WERI-Rb-1 (cell line): Measurements from ENCODE around the gene SCFD2.

ENCODE experiments used
- DNase-seq: peaks from one replicate; pipeline ENCODE4 v3.0.0-alpha.2; 2020
- H3K27ac ChIP-seq: fragments of 250-450 bp; sonication (Bioruptor Pico); 2 replicates; pipeline ENCODE4 v1.5.1; 2020; ENCODE audit warnings: mild to moderate bottlenecking, moderate library complexity
- H3K27me3 ChIP-seq: fragments of 250-450 bp; sonication (Bioruptor Pico); 2 replicates; pipeline ENCODE4 v1.5.1; 2021; ENCODE audit warnings: mild to moderate bottlenecking, low read depth, moderate library complexity; ENCODE audit not compliant: insufficient read depth, severe bottlenecking
- H3K36me3 ChIP-seq: fragments of 250-450 bp; sonication (Bioruptor Pico); 2 replicates; pipeline ENCODE4 v1.5.1; 2020; ENCODE audit warnings: mild to moderate bottlenecking, moderate library complexity
- H3K4me3 ChIP-seq: 2 replicates; pipeline ENCODE4 v1.5.1; 2011; ENCODE audit warnings: low read depth, mild to moderate bottlenecking, control low read depth, low read length
- H3K9me3 ChIP-seq: fragments of 250-450 bp; sonication (Bioruptor Pico); 2 replicates; pipeline ENCODE4 v1.5.1; 2021; ENCODE audit warnings: mild to moderate bottlenecking, moderate library complexity; ENCODE audit not compliant: severe bottlenecking
- CTCF ChIP-seq: IDR thresholded peaks from 2 replicates; pipeline ENCODE4 v1.5.1; 2011; ENCODE audit warnings: low read depth, mild to moderate bottlenecking, control low read depth, inconsistent platforms, low read length

SCFD2 gene

DNA sequence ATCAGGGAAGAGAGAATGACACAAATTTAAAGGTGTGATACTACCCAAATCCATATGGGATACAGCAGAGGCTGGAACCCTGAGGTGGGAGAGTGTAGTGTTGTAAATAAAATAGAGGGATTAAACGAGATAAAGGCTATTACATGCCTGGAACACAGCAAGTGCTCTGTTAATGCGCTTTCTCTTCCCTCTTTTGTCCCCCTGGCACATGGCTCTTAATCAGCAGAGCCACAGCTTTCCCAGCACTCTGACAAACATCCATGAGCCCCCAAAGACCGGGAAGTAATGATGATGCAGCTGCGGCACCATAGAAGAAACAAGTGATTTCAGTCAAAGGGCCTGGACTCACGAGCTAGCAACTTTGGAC, 417.8 kb downstream of the SCFD2 start:
- Histone ChIP-seq H3K36me3 (no peaks in the 10 kb centered on the region), H3K4me3 (no peak overlapping the region), H3K9me3 (no peaks in the 10 kb centered on the region), H3K27me3 (no peaks in the 10 kb centered on the region), H3K27ac (no peak overlapping the region)
- no peak for TF ChIP-seq CTCF
- peak; percentile 39 for DNase-seq

DNA sequence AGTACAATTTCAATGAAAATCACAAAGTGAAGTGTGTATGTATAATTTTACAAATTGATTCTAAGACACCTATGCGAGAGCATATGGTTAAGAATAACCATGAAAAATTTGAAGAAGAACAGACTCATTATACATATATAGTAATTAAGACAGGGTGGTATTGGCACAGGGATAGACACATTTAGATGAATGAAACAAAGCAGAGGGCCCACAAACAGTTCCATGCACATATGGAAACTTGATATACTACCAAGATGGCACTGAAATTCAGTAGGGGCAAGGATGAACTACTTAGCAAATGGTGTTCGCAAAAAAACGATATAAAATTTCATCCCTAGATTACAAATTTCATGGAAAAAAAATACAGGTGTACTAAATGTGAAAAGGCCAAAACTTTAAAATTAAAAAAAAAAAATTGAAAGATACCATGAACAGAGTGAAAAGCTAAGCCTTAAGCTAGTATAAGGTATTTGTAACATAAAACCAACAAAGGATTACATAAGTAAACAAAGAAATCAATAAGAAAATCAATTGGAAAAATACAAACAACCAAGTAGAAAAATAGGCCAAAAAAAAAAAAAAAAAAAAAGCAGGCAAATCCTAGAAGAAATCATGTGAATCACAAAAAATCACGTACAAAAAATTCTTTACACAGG, 418.3 kb downstream of the SCFD2 start:
- no peak overlapping the region for H3K27ac ChIP-seq
- H3K4me3 ChIP-seq, result no peak overlapping the region
- H3K9me3 ChIP-seq, result no peaks in the 10 kb centered on the region
- DNase-seq, result no peak
- no peak for TF ChIP-seq CTCF
- no peaks in the 10 kb centered on the region for H3K36me3 ChIP-seq
- no peaks in the 10 kb centered on the region for H3K27me3 ChIP-seq

DNA sequence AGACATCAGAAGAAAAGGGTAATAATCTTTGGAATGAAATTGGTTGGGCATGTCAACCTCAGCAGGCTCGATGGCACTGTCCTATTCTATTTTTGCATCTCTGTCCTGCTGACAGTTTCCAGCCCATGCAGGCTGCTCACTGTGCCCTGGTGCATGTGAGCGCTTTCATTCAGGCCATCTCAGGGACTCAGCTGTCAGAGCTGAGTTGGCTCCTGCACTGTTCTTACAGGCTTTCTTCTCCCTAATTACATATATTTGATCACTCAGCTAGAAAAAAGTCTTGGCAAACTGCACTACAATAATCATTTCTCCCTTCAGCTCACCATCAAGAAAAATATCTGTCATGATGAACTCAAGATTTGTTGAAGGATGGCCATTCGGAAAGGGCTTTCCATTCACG, 419.0 kb downstream of the SCFD2 start:
- no peak overlapping the region for H3K27ac ChIP-seq
- H3K27me3 ChIP-seq, result no peaks in the 10 kb centered on the region
- no peaks in the 10 kb centered on the region for H3K9me3 ChIP-seq
- no peak overlapping the region for H3K4me3 ChIP-seq
- no peak for DNase-seq
- H3K36me3 ChIP-seq, result no peaks in the 10 kb centered on the region
- no peak for TF ChIP-seq CTCF

DNA sequence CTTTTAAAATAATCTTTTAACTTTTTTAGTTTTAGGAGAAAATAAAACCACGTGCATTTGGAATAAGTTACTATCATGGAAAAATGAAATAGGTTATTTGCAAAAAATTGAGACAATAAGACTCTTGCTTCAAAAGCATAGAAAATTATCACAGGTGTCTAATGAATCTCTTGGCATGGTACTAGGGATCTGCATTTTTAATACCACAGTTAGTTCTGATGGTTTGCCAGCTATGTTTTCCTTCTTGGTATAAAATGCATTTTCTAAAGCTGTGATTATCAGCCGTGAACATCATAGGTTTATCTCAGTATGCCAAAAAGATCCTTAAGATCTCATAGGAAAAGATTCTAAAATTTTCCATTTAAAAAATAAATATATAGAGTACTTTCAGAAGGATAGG, 419.9 kb downstream of the SCFD2 start:
- H3K36me3 ChIP-seq, result no peaks in the 10 kb centered on the region
- no peaks in the 10 kb centered on the region for H3K27me3 ChIP-seq
- no peak overlapping the region for H3K4me3 ChIP-seq
- DNase-seq, result no peak
- no peaks in the 10 kb centered on the region for H3K9me3 ChIP-seq
- H3K27ac ChIP-seq, result no peak overlapping the region
- TF ChIP-seq CTCF, result no peak

DNA sequence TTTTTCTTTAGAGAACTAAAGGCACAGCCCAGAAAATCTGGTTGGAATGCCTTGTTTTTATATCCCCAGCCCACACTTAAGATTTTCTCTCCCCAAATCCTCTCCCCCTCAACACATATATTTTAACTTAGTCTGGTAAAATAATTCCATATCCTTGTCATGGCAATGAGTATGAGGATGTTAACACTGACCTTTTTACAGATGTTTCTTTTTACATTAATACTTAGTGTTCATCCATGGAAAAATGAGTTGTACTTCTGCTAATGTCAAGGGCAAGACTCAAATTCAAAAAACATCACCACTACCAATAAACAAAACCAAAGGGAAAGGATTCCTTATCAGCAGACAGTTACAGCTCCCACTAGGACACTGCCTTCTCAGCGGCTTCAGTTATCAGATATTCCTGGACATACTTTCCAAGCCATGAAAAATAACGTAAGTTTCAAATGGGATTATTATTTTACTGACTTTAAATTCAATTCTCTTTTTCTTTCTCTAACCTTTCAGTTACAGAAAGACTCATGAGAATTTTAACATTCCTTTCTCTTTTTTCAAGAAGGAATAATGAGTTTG, 420.4 kb downstream of the SCFD2 start:
- no peak overlapping the region for H3K27ac ChIP-seq
- no peak for DNase-seq
- no peak for TF ChIP-seq CTCF
- no peaks in the 10 kb centered on the region for H3K27me3 ChIP-seq
- no peaks in the 10 kb centered on the region for H3K36me3 ChIP-seq
- H3K9me3 ChIP-seq, result no peaks in the 10 kb centered on the region
- no peak overlapping the region for H3K4me3 ChIP-seq

GRCh38 chr4:52943677-52944076, 422.2 kb downstream of the SCFD2 start:
- no peaks in the 10 kb centered on the region for H3K36me3 ChIP-seq
- H3K4me3 ChIP-seq, result no peak overlapping the region
- H3K27me3 ChIP-seq, result no peaks in the 10 kb centered on the region
- no peaks in the 10 kb centered on the region for H3K9me3 ChIP-seq
- H3K27ac ChIP-seq, result no peak overlapping the region
- TF ChIP-seq CTCF, result no peak
- DNase-seq, result no peak
